HepG2 (cell line): Measurements from ENCODE around the gene BFAR. TPM values are rescaled to one million over a fixed set of nuclear protein-coding genes. Genes with fewer than 3 reads are reported as not detected.
A peak's percentile ranks its signal among the peaks of the same experiment; 100 is the strongest.

Experiments
- BRCA1 ChIP-seq: sonication (generic); formaldehyde crosslinking; IDR thresholded peaks from 2 replicates; pipeline ENCODE4 v1.4.0; 2020; ENCODE audit warnings: missing genetic modification reagents
- IRX3 ChIP-seq: sonication (generic); formaldehyde crosslinking; IDR thresholded peaks from 2 replicates; pipeline ENCODE4 v1.8.1; 2023; ENCODE audit warnings: mild to moderate bottlenecking, low read depth, missing genetic modification reagents, borderline replicate concordance
- ISL2 ChIP-seq: sonication (generic); formaldehyde crosslinking; IDR thresholded peaks from 2 replicates; pipeline ENCODE4 v1.5.0; 2020; ENCODE audit warnings: missing genetic modification reagents
- KDM5B ChIP-seq: sonication (generic); formaldehyde crosslinking; IDR thresholded peaks from 2 replicates; pipeline ENCODE4 v1.4.0; 2020; ENCODE audit warnings: missing genetic modification reagents, mild to moderate bottlenecking, borderline replicate concordance
- MEF2D ChIP-seq: sonication (generic); formaldehyde crosslinking; IDR thresholded peaks from 2 replicates; pipeline ENCODE4 v1.5.1; 2020; ENCODE audit warnings: mild to moderate bottlenecking, missing genetic modification reagents
- NFYB ChIP-seq: sonication (generic); formaldehyde crosslinking; IDR thresholded peaks from 2 replicates; pipeline ENCODE4 v1.4.0; 2020; ENCODE audit warnings: missing genetic modification reagents
- RELA ChIP-seq: sonication (generic); formaldehyde crosslinking; IDR thresholded peaks from 2 replicates; pipeline ENCODE4 v1.4.0; 2020; ENCODE audit warnings: missing genetic modification reagents
- REXO4 ChIP-seq: sonication (generic); formaldehyde crosslinking; IDR thresholded peaks from 2 replicates; pipeline ENCODE4 v1.8.0; 2022; ENCODE audit warnings: missing genetic modification reagents, mild to moderate bottlenecking, borderline replicate concordance
- SNAI1 ChIP-seq: sonication (generic); formaldehyde crosslinking; IDR thresholded peaks from 2 replicates; pipeline ENCODE4 v1.5.0; 2020; ENCODE audit warnings: mild to moderate bottlenecking, missing genetic modification reagents, borderline replicate concordance
- SNRNP70 ChIP-seq: fragments of 200-400 bp; formaldehyde crosslinking; IDR thresholded peaks from 2 replicates; pipeline ENCODE4 v1.6.1; 2017; ENCODE audit warnings: mild to moderate bottlenecking, low read depth, low read length, moderate library complexity
- TEAD2 ChIP-seq: sonication (generic); formaldehyde crosslinking; IDR thresholded peaks from 2 replicates; pipeline ENCODE4 v1.9.0; 2021; ENCODE audit warnings: missing genetic modification reagents
- ZBTB8A ChIP-seq: sonication (generic); formaldehyde crosslinking; IDR thresholded peaks from 2 replicates; pipeline ENCODE4 v1.4.0; 2020; ENCODE audit warnings: mild to moderate bottlenecking, low read depth, missing genetic modification reagents, borderline replicate concordance
- ZMYM4 ChIP-seq: sonication (generic); formaldehyde crosslinking; IDR thresholded peaks from 2 replicates; pipeline ENCODE4 v1.8.1; 2023; ENCODE audit warnings: mild to moderate bottlenecking, missing genetic modification reagents
- ZNF224 ChIP-seq: sonication (generic); formaldehyde crosslinking; IDR thresholded peaks from 2 replicates; pipeline ENCODE4 v1.5.0; 2020; ENCODE audit warnings: mild to moderate bottlenecking, missing genetic modification reagents
- ZNF552 ChIP-seq: sonication (generic); formaldehyde crosslinking; IDR thresholded peaks from 2 replicates; pipeline ENCODE4 v1.9.0; 2022; ENCODE audit warnings: missing genetic modification reagents, mild to moderate bottlenecking, borderline replicate concordance
- ZNF562 ChIP-seq: sonication (generic); formaldehyde crosslinking; IDR thresholded peaks from 2 replicates; pipeline ENCODE4 v1.8.0; 2022; ENCODE audit warnings: missing genetic modification reagents, borderline replicate concordance
- ZNF569 ChIP-seq: sonication (generic); formaldehyde crosslinking; IDR thresholded peaks from 2 replicates; pipeline ENCODE4 v1.5.0; 2020; ENCODE audit warnings: mild to moderate bottlenecking, missing genetic modification reagents, moderate library complexity, borderline replicate concordance
- polyA plus RNA-seq, 8 experiments: library from polyadenylated mRNA; depleted of rRNA in 3 of 8; stranded (reverse) in 7 of 8; unstranded in 1 of 8; fragments of >200 nt; fragmentation: Illumina TruSeq in 4 of 8; extraction: Trizol in 4 of 8; gene quantifications; 2 replicates each; pipeline versions ENCODE4 v1.2.1 to v1.2.3, GENCODE V29; 2011 to 2016; ENCODE audit warnings: low read depth in 4 of 8, missing spikeins in 1 of 8, mixed read lengths in 1 of 8; ENCODE audit not compliant: insufficient read depth in 1 of 8
- total RNA-seq, 5 experiments: library from RNA; depleted of rRNA; stranded (reverse); fragments of >200 nt; fragmentation: Illumina TruSeq; extraction: Trizol; gene quantifications; 2 replicates each; pipeline ENCODE4 v1.2.3, GENCODE V29; 2016; ENCODE audit warnings: low read depth in 1 of 5
- TF ChIP-seq, protein P1 (sequence below): sonication (generic); formaldehyde crosslinking; IDR thresholded peaks from 2 replicates; pipeline ENCODE4 v1.4.0; 2020; ENCODE audit warnings: mild to moderate bottlenecking, missing genetic modification reagents
- TF ChIP-seq, protein P2 (sequence below): sonication (generic); formaldehyde crosslinking; IDR thresholded peaks from 2 replicates; pipeline ENCODE4 v1.4.0; 2020; ENCODE audit warnings: mild to moderate bottlenecking, missing genetic modification reagents
- TF ChIP-seq, protein P3 (sequence below): sonication (generic); formaldehyde crosslinking; IDR thresholded peaks from 2 replicates; pipeline ENCODE4 v1.8.0; 2022; ENCODE audit warnings: missing genetic modification reagents, mild to moderate bottlenecking, borderline replicate concordance
- TF ChIP-seq, protein P4 (sequence below): sonication (generic); formaldehyde crosslinking; IDR thresholded peaks from 2 replicates; pipeline ENCODE4 v1.9.0; 2021; ENCODE audit warnings: missing genetic modification reagents, borderline replicate concordance
- TF ChIP-seq, protein P5 (sequence below): sonication (generic); IDR thresholded peaks from 2 replicates; pipeline ENCODE4 v1.6.1; 2016; ENCODE audit warnings: low read depth, borderline replicate concordance

Gene BFAR
- total and polyA plus RNA-seq, 2 of the 13 experiments (the other 11 are each of a cell fraction or from before 2014, with no cell fraction given), result 96.9 to 120 TPM

DNA sequence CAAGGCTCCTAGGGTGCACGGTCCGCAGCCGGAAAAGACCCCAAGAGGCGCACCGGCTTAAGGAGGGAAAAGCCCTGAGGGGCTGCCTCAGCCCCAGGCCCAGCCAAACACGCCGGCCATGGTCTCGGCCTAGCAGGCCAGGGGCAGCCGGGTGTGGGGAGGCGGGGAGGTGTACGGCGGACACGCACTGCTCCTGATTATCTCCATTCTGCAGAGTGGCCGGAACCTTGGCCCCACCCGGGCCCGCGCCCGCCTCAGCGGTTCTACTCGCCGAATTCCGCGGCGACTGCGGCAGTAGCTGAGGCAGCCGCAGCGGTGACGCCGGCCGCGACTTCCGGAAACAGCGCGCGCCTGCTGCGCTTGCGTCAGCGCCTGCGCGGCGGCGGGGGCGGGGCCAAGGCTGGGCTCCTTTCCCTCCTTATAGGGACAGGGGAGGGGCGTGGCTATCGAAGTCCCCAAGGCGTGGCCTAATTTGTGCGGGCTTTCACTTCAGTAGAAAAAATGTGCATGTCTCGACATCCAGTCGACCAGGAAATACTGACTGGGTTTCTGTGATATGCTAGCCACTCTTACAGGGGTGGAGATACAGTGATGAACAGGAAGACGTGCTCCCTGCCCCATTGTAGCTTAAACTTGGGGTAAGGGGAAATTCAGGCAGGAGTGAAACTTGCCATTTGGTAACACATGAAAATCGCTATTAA is 2.7 kb upstream of the BFAR start, which contains the start of gene PARN (continued):
- TF ChIP-seq, protein P1, sequence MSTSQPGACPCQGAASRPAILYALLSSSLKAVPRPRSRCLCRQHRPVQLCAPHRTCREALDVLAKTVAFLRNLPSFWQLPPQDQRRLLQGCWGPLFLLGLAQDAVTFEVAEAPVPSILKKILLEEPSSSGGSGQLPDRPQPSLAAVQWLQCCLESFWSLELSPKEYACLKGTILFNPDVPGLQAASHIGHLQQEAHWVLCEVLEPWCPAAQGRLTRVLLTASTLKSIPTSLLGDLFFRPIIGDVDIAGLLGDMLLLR (CRISPR knock-in tag), result peak; percentile 91; the same call in 1 of the 2 replicates
- peak; percentile 98 for TF ChIP-seq KDM5B (CRISPR knock-in tag)
- TF ChIP-seq TEAD2, result peak; percentile 83; the same call in 1 of the 2 replicates
- TF ChIP-seq RELA, result no peak
- peak; percentile 76; the same call in 1 of the 2 replicates for TF ChIP-seq ZNF569 (CRISPR knock-in tag)
- TF ChIP-seq IRX3 (CRISPR knock-in tag), result peak; percentile 98
- peak; percentile 78 for TF ChIP-seq ZNF552 (CRISPR knock-in tag)
- peak; percentile 75; the same call in 1 of the 2 replicates for TF ChIP-seq REXO4 (CRISPR knock-in tag)
- no peak; the same call in 1 of the 2 replicates for TF ChIP-seq ZNF224 (CRISPR knock-in tag)
- TF ChIP-seq, protein P2, sequence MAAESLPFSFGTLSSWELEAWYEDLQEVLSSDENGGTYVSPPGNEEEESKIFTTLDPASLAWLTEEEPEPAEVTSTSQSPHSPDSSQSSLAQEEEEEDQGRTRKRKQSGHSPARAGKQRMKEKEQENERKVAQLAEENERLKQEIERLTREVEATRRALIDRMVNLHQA, result 0 out of 2 replicates have a peak, but pooled peaks have one; percentile 30
- no peak for TF ChIP-seq SNRNP70
- TF ChIP-seq ZBTB8A (CRISPR knock-in tag), result peak; percentile 87; the same call in 1 of the 2 replicates
- TF ChIP-seq ZMYM4 (CRISPR knock-in tag), result peak; percentile 94
- TF ChIP-seq BRCA1, result peak; percentile 83; the same call in 1 of the 2 replicates
- peak; percentile 51 for TF ChIP-seq NFYB
- TF ChIP-seq, protein P3, sequence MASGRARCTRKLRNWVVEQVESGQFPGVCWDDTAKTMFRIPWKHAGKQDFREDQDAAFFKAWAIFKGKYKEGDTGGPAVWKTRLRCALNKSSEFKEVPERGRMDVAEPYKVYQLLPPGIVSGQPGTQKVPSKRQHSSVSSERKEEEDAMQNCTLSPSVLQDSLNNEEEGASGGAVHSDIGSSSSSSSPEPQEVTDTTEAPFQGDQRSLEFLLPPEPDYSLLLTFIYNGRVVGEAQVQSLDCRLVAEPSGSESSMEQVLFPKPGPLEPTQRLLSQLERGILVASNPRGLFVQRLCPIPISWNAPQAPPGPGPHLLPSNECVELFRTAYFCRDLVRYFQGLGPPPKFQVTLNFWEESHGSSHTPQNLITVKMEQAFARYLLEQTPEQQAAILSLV (CRISPR knock-in tag), result peak; percentile 98
- TF ChIP-seq ISL2 (CRISPR knock-in tag), result peak; percentile 71; the same call in 1 of the 2 replicates
- TF ChIP-seq, protein P4, sequence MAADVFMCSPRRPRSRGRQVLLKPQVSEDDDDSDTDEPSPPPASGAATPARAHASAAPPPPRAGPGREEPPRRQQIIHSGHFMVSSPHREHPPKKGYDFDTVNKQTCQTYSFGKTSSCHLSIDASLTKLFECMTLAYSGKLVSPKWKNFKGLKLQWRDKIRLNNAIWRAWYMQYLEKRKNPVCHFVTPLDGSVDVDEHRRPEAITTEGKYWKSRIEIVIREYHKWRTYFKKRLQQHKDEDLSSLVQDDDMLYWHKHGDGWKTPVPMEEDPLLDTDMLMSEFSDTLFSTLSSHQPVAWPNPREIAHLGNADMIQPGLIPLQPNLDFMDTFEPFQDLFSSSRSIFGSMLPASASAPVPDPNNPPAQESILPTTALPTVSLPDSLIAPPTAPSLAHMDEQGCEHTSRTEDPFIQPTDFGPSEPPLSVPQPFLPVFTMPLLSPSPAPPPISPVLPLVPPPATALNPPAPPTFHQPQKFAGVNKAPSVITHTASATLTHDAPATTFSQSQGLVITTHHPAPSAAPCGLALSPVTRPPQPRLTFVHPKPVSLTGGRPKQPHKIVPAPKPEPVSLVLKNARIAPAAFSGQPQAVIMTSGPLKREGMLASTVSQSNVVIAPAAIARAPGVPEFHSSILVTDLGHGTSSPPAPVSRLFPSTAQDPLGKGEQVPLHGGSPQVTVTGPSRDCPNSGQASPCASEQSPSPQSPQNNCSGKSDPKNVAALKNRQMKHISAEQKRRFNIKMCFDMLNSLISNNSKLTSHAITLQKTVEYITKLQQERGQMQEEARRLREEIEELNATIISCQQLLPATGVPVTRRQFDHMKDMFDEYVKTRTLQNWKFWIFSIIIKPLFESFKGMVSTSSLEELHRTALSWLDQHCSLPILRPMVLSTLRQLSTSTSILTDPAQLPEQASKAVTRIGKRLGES (CRISPR knock-in tag), result peak; percentile 89; the same call in 1 of the 2 replicates
- TF ChIP-seq ZNF562 (CRISPR knock-in tag), result no peak
- peak; percentile 93 for TF ChIP-seq SNAI1 (CRISPR knock-in tag)
- no peak for TF ChIP-seq MEF2D
- TF ChIP-seq, protein P5, sequence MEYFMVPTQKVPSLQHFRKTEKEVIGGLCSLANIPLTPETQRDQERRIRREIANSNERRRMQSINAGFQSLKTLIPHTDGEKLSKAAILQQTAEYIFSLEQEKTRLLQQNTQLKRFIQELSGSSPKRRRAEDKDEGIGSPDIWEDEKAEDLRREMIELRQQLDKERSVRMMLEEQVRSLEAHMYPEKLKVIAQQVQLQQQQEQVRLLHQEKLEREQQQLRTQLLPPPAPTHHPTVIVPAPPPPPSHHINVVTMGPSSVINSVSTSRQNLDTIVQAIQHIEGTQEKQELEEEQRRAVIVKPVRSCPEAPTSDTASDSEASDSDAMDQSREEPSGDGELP, result no peak
